Effector memory CD4-positive, alpha-beta T cell (primary cell): ENCODE measurements around the gene JPH2.
A peak's percentile ranks its signal among the peaks of the same experiment; 100 is the strongest.
"Not testable (repeated sequence)": the region's sequence is repeated elsewhere in the genome, so short reads cannot be mapped to it uniquely, and the experiment has no call there.

Source experiments
- DNase-seq, 3 donors: peaks; one replicate each; pipeline ENCODE4 v3.0.0-alpha.2; 2020
- H3K27ac ChIP-seq: 2 replicates; pipeline ENCODE4 v1.7.0; 2013; ENCODE audit warnings: mild to moderate bottlenecking, low read length, moderate library complexity; ENCODE audit not compliant: insufficient read depth, poor library complexity, severe bottlenecking
- H3K27me3 ChIP-seq: replicated peaks from 2 replicates; pipeline ENCODE4 v1.7.0; 2013; ENCODE audit warnings: mild to moderate bottlenecking, low read length; ENCODE audit not compliant: insufficient read depth, control insufficient read depth, poor library complexity, severe bottlenecking
- H3K36me3 ChIP-seq: 2 replicates; pipeline ENCODE4 v1.7.0; 2013; ENCODE audit warnings: mild to moderate bottlenecking, low read length, moderate library complexity; ENCODE audit not compliant: control insufficient read depth, insufficient read depth
- H3K4me1 ChIP-seq: 2 replicates; pipeline ENCODE4 v1.7.0; 2013; ENCODE audit warnings: low read length, mild to moderate bottlenecking; ENCODE audit not compliant: control insufficient read depth, insufficient read depth, poor library complexity, severe bottlenecking
- H3K4me3 ChIP-seq: 2 replicates; pipeline ENCODE4 v1.7.0; 2013; ENCODE audit warnings: low read length, low read depth, mild to moderate bottlenecking; ENCODE audit not compliant: insufficient read depth, poor library complexity, severe bottlenecking
- H3K9me3 ChIP-seq: 2 replicates; pipeline ENCODE4 v1.7.0; 2013; ENCODE audit warnings: mild to moderate bottlenecking, low read length, moderate library complexity; ENCODE audit not compliant: control insufficient read depth

Gene JPH2

GRCh38 chr20:44190197-44190852, 3.3 kb upstream of the JPH2 start:
- not testable (repeated sequence) for H3K36me3 ChIP-seq, H3K4me3 ChIP-seq, H3K9me3 ChIP-seq, H3K4me1 ChIP-seq, H3K27ac ChIP-seq
- peaks cover 23% of the 10 kb centered on the region for H3K27me3 ChIP-seq
- DNase-seq: peak in 1 of 3 donors; percentile 18

- H3K27ac ChIP-seq: no peak overlapping the region
- H3K27me3 ChIP-seq: peaks cover 25% of the 10 kb centered on the region
Measured at GRCh38 chr20:44188752-44189151, 1.8 kb upstream of the JPH2 start.

GRCh38 chr20:44187772-44188709, 1.1 kb upstream of the JPH2 start:
- H3K9me3 ChIP-seq: no peaks in the 10 kb centered on the region
- no peak for DNase-seq
- H3K4me1 ChIP-seq: peaks cover 4% of the 10 kb centered on the region
- no peak overlapping the region for H3K27ac ChIP-seq
- no peaks in the 10 kb centered on the region for H3K36me3 ChIP-seq
- H3K27me3 ChIP-seq: peaks cover 25% of the 10 kb centered on the region
- H3K4me3 ChIP-seq: no peak overlapping the region

More at GRCh38 chr20:44188752-44189151, 1.8 kb upstream of the JPH2 start:
- Histone ChIP-seq H3K4me3 (no peak overlapping the region), H3K36me3 (no peaks in the 10 kb centered on the region), H3K9me3 (no peaks in the 10 kb centered on the region), H3K4me1 (peaks cover 4% of the 10 kb centered on the region)
- DNase-seq: no peak

- H3K4me1 ChIP-seq: peaks cover 4% of the 10 kb centered on the region
- H3K27me3 ChIP-seq: peaks cover 25% of the 10 kb centered on the region
- no peak overlapping the region for H3K4me3 ChIP-seq
- no peaks in the 10 kb centered on the region for H3K36me3 ChIP-seq
- H3K27ac ChIP-seq: no peak overlapping the region
- DNase-seq: no peak
- H3K9me3 ChIP-seq: no peaks in the 10 kb centered on the region
Measured at GRCh38 chr20:44186674-44187053, 324 bp downstream of the JPH2 start.

GRCh38 chr20:44186201-44186600, 787 bp downstream of the JPH2 start:
- H3K4me3 ChIP-seq: no peak overlapping the region
- peaks cover 4% of the 10 kb centered on the region for H3K4me1 ChIP-seq
- no peak for DNase-seq
- no peak overlapping the region for H3K27ac ChIP-seq
- no peaks in the 10 kb centered on the region for H3K36me3 ChIP-seq
- no peaks in the 10 kb centered on the region for H3K9me3 ChIP-seq
- peaks cover 25% of the 10 kb centered on the region for H3K27me3 ChIP-seq

GRCh38 chr20:44185574-44185973, 1.4 kb downstream of the JPH2 start:
- peaks cover 28% of the 10 kb centered on the region for H3K27me3 ChIP-seq
- H3K27ac ChIP-seq: no peak overlapping the region
- H3K9me3 ChIP-seq: no peaks in the 10 kb centered on the region
- no peak overlapping the region for H3K4me3 ChIP-seq
- no peak for DNase-seq
- H3K36me3 ChIP-seq: no peaks in the 10 kb centered on the region
- H3K4me1 ChIP-seq: peaks cover 4% of the 10 kb centered on the region

GRCh38 chr20:44183282-44183681, 3.7 kb downstream of the JPH2 start:
- Histone ChIP-seq H3K27me3 (peaks cover 28% of the 10 kb centered on the region), H3K27ac (no peak overlapping the region), H3K4me3 (no peak overlapping the region), H3K9me3 (no peaks in the 10 kb centered on the region), H3K4me1 (peaks cover 4% of the 10 kb centered on the region), H3K36me3 (no peaks in the 10 kb centered on the region)
- DNase-seq: no peak

GRCh38 chr20:44182863-44183262, 4.1 kb downstream of the JPH2 start:
- H3K4me1 ChIP-seq: peaks cover 4% of the 10 kb centered on the region
- H3K4me3 ChIP-seq: no peak overlapping the region
- H3K27me3 ChIP-seq: peaks cover 26% of the 10 kb centered on the region
- no peaks in the 10 kb centered on the region for H3K36me3 ChIP-seq
- no peaks in the 10 kb centered on the region for H3K9me3 ChIP-seq
- DNase-seq: no peak
- H3K27ac ChIP-seq: no peak overlapping the region

- Histone ChIP-seq H3K27ac (no peak overlapping the region), H3K4me1 (peaks cover 4% of the 10 kb centered on the region), H3K4me3 (no peak overlapping the region), H3K9me3 (no peaks in the 10 kb centered on the region), H3K27me3 (peaks cover 20% of the 10 kb centered on the region), H3K36me3 (no peaks in the 10 kb centered on the region)
- DNase-seq: no peak
Measured at GRCh38 chr20:44182135-44182765, 4.7 kb downstream of the JPH2 start.

GRCh38 chr20:44181611-44182010, 5.4 kb downstream of the JPH2 start:
- H3K4me1 ChIP-seq: no peaks in the 10 kb centered on the region

More at GRCh38 chr20:44181611-44182010, 5.4 kb downstream of the JPH2 start:
- no peak overlapping the region for H3K27ac ChIP-seq
- DNase-seq: no peak
- peaks cover 13% of the 10 kb centered on the region for H3K27me3 ChIP-seq
- no peaks in the 10 kb centered on the region for H3K36me3 ChIP-seq
- H3K4me3 ChIP-seq: no peak overlapping the region
- H3K9me3 ChIP-seq: no peaks in the 10 kb centered on the region
